ENCODE measurements around the gene DEFB128.
"Not testable (repeated sequence)": the region's sequence is repeated elsewhere in the genome, so short reads cannot be mapped to it uniquely, and the experiment has no call there.

The DEFB128 gene

DNA sequence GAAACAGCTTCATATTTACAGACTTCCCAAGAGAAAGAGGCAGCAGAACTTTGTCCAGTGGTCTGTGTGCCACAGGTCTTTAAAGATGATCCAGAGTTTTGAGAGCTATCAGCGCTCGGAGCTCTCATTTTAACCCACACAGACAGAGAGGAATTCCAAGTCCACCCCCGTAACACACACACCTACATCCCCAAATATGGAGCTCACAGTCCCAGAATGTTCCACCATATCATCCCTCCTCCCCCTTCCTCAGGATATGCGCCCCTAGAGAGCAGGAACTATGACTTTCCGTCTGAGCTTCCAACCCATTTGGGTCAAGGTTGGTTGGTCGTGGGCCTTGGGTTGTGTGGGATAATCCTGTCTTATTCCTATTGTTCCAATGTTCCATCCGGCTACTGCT lies at the start of gene DEFB128:
Gene DEFB128, minus strand, starts transcription at position 101 of the 400 bp plus-strand sequence. Its CDS starts 88 bp downstream, at position 13.
- no peak for DNase-seq

DNA sequence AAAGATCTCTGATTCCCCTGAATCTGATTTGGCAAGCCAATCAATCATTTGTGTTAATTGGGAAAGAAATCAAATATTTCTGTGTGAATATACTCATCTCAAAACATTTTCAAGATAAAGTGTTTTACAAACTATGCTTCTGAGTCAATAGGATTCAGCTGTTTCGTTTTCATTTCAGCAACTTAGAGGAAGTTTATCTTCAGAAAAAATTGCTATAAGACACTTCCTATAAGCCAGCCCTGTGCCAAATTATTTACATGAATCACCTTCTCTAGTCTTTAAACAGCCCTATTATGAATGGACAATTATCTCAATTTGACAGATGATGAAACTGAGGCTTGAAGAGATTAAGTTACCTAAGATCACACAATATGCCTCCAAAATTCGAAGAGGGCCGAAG lies 48.4 kb upstream of the DEFB128 start:
- peak in 1 of 2 donors; percentile 55 for DNase-seq

GRCh38 chr20:237489-237888 lies 48.0 kb upstream of the DEFB128 start:
- peak; percentile 4 to 83 for DNase-seq

- no peak for DNase-seq
These were observed 46.4 kb upstream of the DEFB128 start for GRCh38 chr20:235891-236290.

DNA sequence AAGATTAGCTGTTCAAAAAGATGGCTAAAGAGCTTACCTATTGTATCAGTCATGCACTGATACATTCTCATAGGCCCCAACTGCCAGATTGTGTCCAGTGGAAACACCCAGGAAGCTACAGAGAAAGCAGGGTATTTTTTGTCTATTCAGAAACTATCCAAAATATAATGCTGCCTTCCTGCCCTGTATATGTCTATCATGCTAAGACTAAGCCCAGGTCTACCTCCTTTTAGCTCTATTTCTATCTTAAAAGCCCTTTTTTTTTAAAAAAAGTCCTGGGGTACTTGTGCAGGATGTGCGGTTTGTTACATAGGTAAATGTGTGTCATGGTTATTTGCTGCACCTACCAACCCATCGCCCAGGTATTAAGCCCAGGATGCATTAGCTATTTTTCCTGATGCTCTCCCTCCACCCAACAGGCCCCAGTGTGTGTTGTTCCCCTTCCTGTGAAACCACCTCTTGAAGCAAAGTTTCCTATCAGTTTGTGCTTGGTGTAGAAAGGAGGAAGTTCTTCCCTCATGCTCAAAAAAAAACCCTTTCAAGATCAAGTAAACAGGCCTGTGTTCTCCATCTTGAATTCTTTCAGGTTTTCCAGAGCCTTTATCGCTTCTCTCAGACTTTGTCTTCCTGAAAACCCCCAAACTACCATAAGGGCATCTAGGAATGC lies 38.1 kb upstream of the DEFB128 start:
- DNase-seq = peak in 1 of 2 donors; percentile 23

DNA sequence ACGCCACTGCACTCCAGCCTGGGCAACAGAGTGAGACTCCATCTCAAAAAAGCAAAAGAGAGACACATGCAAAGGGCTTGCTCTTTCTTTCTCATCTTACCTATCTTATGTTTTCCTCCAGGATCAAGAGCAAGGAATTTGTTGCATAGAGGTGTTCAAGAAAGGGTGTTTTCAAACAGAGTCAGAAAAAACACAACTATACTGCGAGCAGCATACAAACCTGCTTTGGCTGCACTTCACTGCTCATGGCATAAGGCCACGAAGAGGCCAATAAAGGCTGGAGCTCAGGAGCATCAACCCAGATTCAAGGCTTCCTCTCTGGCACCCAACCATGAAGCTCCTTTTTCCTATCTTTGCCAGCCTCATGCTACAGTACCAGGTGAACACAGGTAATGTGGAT lies 37.4 kb upstream of the DEFB128 start, which contains the start of gene DEFB129:
Gene DEFB129, plus strand, starts transcription at position 301 of the 400 bp plus-strand sequence. Its CDS starts 31 bp downstream, at position 332.
- no peak for DNase-seq

DNA sequence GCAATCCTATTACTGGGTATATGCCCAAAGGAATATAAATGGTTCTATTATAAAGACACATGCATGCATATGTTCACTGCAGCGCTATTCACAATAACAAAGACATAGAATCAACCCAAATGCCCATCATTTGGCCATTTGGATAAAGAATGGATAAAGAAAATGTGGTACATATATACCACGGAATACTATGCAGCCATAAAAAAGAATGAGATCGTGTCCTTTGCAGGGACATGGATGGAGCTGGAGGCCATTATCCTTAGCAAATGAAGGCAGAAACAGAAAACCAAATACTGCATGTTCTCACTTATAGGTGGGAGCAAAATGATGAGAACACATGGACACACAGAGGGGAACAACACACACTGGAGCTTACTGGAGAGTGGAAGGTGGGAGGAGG lies 36.4 kb upstream of the DEFB128 start:
- not testable (repeated sequence) for DNase-seq

DNA sequence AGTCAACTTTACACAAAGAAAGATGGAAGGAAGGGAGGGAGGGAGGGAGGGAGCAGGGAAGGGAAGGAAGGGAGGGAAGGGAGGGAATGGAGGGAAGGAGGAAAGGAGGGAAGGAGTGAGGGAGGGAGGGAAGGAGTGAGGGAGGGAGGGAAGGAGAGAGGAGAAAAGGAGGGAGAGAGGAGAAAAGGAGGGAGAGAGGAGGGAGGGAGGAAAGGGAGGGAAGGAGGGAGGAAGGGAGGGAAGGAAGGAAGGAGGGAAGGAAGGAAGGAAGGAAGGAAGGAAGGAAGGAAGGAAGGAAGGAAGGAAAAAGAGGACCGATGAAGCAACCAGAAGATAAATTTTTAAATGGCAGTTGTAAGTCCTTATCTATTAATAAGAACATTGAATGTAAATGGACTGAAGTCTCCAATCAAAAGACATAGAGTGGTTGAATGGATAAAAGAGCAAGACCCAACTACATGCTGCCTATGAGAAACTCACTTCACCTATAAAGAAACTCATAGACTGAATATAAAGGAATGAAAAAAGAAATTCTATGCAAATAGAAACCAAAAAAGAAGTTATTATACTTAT lies 31.8 kb upstream of the DEFB128 start:
- no peak for DNase-seq

DNA sequence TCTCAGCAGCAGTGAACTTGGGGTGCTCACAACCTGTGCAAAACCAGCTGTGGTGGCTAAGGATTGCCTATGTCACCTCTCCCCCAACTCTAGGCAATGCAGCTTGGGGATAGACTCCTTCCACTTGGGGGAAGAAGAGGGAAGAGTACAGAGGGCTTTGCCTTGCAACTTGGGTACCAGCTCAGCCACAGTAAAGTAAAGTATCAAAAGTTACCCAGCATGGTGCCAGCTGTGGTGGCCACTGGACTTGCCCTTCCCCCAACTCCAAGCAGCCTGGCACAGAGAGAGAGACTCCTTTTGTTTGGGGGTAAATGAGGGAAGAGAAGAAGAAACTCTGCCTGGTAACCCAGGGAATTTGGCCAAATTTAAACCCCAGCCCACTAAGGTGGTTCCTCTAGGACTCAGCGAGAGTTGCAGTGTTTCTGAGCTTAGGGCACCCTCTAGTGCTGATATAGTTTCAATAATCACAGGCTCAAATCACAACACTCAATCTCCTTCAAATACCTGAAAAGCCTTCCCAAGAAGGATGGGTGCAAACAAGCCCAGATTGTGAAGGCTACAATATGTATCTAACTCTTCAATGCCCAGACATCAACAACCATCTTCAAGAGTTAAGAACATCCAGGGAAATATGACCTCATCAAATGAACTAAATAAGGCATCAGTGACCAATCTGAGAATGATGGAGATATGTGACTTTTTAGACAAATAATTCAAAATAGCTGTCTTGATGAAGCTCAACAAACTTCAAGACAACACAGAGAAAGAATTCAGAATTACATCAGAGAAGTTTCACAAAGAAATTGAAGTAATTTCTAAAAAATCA lies 30.0 kb upstream of the DEFB128 start:
- DNase-seq = no peak

- no peak for DNase-seq
These were observed 27.8 kb upstream of the DEFB128 start for GRCh38 chr20:217266-217665.

- DNase-seq = no peak
These were observed 26.3 kb upstream of the DEFB128 start for GRCh38 chr20:215796-216195.

DNA sequence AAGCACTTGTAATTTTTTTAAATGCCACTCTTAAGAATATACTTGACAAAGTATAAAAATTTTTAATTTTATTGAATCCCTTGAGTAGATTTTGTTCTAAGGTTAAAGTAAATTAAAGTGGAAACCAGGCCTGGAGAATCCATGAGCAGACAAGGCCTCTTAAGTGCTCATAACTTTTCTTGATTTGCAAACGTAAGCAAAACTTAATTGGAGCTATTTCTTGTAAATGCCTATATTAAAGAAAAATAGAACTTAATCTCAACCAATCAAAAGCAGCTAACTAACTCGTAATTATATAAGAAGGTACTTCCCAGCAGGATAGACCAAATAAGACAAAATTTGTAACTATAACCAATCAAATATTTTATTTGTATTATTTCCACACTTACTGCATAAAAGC lies 24.9 kb upstream of the DEFB128 start:
- DNase-seq = no peak

- no peak for DNase-seq
These were observed 21.4 kb upstream of the DEFB128 start for GRCh38 chr20:210809-211502.

GRCh38 chr20:208942-209566 lies 19.5 kb upstream of the DEFB128 start:
- peak in 1 of 2 donors; percentile 60 for DNase-seq

DNA sequence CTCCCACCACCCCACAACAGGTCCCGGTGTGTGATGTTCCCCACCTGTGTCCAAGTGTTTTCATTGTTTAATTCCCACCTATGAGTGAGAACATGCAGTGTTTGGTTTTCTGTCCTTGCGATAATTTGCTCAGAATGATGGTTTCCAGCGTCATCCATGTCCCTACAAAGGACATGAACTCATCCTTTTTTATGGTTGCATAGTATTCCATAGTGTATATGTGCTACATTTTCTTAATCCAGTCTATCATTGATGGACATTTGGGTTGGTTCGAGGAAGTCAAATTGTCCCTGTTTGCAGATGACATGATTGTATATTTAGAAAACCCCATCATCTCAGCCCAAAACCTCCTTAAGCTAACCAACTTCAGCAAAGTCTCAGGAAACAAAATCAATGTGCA lies 14.1 kb upstream of the DEFB128 start:
- not testable (repeated sequence) for DNase-seq

- DNase-seq = no peak
These were observed 10.5 kb upstream of the DEFB128 start for GRCh38 chr20:199996-200395.

GRCh38 chr20:198225-198624 lies 8.7 kb upstream of the DEFB128 start:
- no peak for DNase-seq

GRCh38 chr20:187733-188132 lies 1.8 kb downstream of the DEFB128 start:
- no peak for DNase-seq

DNA sequence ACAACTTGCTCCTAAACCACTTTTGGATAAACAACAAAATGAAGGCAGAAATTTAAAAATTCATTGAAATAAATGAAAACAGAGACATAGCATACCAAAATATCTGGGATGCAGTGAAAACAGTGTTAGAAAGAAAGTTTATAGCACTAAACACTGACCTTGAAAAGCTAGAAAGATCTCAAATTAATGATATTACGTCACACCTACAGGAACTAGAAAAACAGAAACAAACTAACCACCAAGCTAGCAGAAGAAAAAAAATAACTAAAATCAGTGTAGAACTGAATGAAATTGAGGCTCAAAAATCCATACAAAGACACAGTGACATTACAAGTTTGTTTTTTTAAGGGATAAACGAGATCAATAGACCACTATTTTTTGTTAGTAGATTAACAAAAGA lies 5.2 kb downstream of the DEFB128 start:
- no peak for DNase-seq

DNA sequence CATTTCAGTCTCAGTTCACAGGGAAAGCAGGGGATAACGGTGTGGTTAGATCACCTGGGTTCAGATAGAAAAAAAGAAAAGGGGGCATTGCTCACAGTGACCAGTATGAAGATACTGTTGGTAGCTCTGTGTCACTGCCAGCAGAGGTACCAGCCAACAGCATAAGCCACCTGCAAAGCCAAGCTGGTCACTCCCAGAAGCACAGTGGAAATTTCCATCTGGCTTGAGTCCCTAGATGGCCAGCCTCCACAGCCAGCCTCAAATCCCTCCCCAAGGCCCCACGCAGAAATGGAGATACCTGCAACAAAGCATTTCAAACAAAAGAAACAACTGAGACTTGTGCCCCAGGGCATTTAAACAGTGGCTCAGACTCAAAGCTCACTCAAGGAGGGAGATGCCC lies 20.6 kb downstream of the DEFB128 start:
- DNase-seq = no peak

DNA sequence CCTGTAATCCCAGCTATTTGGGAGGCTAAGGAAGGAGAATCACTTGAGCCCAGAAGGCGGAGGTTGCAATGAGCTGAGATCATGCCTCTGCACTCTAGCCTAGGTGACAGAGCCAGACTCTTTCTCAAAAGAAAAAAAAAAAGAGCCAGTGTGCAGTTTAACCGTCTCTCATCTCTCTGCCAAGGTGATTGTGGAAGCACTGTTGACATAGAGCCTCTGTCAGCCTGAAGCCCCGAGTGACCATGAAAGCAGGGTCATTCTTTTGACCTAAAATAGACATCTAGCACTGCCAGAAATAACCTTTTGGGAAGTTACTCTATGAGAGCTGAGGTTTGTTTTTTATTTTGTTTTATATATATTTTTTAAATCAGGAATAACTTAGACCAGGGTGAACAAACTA lies 24.9 kb downstream of the DEFB128 start:
- no peak for DNase-seq

- DNase-seq = no peak
These were observed 32.4 kb downstream of the DEFB128 start, which contains the start of gene DEFB127 for GRCh38 chr20:157154-157553. Gene DEFB127, plus strand, starts transcription at chr20:157454. Its CDS starts 91 bp downstream, at chr20:157545.

GRCh38 chr20:152131-152530 lies 37.4 kb downstream of the DEFB128 start:
- DNase-seq = no peak
